ENCODE data around the gene PEX26.

Gene PEX26

DNA sequence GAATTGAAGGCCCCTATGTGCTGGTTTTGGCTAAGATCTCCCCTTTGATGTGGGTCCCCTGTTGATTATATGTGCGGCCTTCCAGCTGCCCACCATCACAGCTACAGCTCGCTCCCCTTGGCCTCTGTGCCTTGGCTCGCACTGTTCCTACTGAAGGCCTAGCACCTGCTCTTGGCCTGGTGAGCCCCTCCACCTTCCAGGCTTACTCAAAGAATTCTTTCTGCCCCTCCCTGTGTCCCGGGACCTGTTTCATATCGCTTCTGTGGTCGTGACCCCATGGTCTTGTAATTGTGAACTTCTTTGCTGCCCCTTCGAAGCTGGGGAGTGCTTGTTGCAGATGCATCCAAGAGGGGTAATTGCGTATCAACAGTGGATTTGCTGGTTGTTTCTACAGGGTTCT, 12.5 kb downstream of the PEX26 start:
- no peak for DNase-seq
- Histone ChIP-seq H3K4me3 (ENCODE audit: low read depth, low read length) (no peak overlapping the region), H3K4me1 (no peaks in the 10 kb centered on the region), H3K27me3 (no peaks in the 10 kb centered on the region), H3K9me3 (no peaks in the 10 kb centered on the region), H3K36me3 (peaks cover 28% of the 10 kb centered on the region)
- TF ChIP-seq, protein P1, sequence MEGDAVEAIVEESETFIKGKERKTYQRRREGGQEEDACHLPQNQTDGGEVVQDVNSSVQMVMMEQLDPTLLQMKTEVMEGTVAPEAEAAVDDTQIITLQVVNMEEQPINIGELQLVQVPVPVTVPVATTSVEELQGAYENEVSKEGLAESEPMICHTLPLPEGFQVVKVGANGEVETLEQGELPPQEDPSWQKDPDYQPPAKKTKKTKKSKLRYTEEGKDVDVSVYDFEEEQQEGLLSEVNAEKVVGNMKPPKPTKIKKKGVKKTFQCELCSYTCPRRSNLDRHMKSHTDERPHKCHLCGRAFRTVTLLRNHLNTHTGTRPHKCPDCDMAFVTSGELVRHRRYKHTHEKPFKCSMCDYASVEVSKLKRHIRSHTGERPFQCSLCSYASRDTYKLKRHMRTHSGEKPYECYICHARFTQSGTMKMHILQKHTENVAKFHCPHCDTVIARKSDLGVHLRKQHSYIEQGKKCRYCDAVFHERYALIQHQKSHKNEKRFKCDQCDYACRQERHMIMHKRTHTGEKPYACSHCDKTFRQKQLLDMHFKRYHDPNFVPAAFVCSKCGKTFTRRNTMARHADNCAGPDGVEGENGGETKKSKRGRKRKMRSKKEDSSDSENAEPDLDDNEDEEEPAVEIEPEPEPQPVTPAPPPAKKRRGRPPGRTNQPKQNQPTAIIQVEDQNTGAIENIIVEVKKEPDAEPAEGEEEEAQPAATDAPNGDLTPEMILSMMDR (IDR thresholded peaks at IDR 0.05; ENCODE audit: low read depth, low read length): no peak

DNA sequence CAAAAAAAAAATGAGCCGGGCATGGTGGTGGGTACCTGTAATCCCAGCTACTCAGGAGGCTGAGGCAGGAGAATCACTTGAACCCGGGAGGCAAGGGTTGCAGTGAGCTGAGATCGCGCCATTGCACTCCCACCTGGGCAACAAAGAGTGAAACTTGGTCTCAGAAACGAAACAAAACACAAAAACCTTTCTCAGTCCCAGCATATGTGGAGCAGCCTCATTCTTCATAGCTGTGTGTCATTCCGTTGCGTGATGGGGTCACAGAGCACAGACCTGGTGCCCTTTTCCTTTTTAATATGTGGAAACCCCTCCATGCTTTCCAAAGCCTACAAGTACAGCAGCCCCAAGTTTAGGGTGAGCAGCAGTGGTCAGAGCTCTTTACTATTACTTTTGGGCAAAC, 13.7 kb downstream of the PEX26 start:
- Histone ChIP-seq H3K4me3 (ENCODE audit: low read depth, low read length) (no peak overlapping the region), H3K9me3 (no peaks in the 10 kb centered on the region), H3K36me3 (peaks cover 24% of the 10 kb centered on the region), H3K27me3 (no peaks in the 10 kb centered on the region), H3K4me1 (no peaks in the 10 kb centered on the region)
- TF ChIP-seq, protein P1 (IDR thresholded peaks at IDR 0.05; ENCODE audit: low read depth, low read length): no peak
- no peak for DNase-seq

DNA sequence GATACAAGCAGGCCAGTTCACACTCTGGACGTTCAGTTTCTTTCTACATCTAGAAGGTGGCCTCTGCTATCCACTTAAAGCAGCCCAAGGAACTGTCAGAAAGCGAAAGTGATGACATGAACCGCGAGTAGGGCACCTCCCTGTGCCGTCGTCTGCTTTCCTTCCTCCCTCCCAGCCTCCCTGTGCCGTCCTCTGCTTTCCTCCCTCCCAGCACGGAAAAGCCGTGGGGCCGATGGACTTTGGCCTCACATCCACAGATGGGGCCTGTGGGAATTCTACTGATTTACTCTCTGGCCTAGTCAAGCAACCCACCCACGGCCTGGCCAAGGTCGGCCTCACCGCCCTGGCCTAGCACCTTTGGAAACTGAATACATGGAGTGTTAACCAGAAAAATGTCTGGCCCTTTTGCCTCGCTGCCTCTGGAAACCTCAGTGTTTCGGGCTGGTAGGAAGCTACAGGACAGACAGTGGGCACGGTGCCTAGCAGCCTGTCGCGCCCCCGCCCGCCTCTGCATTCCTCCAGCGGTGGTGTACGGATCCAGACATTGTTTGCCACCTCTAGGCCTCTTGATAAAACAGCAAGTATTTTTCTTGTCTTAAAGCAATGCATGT, 14.2 kb downstream of the PEX26 start:
- TF ChIP-seq, protein P1 (IDR thresholded peaks at IDR 0.05; ENCODE audit: low read depth, low read length): no peak
- no peak for DNase-seq
- no peaks in the 10 kb centered on the region for H3K9me3 ChIP-seq
- H3K4me1 ChIP-seq: no peaks in the 10 kb centered on the region
- H3K27me3 ChIP-seq: no peaks in the 10 kb centered on the region
- peaks cover 23% of the 10 kb centered on the region for H3K36me3 ChIP-seq
- H3K4me3 ChIP-seq (ENCODE audit: low read depth, low read length): no peak overlapping the region

DNA sequence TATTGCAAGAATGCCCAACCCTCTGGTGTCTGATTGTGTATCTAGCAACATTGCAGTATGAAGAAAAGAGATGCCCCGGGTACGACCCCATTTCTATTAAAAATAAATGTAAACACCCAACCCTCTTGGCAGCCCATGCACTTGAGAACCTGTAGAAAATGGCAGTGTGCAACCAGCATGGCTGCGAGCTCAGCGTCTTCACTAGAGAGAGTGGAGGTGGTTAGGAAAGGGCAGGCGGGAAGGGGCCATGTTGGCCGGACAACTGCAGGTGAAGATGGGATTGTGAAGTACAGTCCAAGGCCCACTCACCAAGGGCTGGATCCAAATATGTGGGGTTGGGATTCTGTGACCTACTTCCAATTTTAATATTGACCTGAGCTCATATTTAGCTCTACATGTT, 15.9 kb downstream of the PEX26 start:
- H3K4me1 ChIP-seq: no peaks in the 10 kb centered on the region
- no peak for DNase-seq
- no peaks in the 10 kb centered on the region for H3K9me3 ChIP-seq
- no peak overlapping the region for H3K4me3 ChIP-seq (ENCODE audit: low read depth, low read length)
- peaks cover 7% of the 10 kb centered on the region for H3K36me3 ChIP-seq
- TF ChIP-seq, protein P1 (IDR thresholded peaks at IDR 0.05; ENCODE audit: low read depth, low read length): no peak
- H3K27me3 ChIP-seq: no peaks in the 10 kb centered on the region

DNA sequence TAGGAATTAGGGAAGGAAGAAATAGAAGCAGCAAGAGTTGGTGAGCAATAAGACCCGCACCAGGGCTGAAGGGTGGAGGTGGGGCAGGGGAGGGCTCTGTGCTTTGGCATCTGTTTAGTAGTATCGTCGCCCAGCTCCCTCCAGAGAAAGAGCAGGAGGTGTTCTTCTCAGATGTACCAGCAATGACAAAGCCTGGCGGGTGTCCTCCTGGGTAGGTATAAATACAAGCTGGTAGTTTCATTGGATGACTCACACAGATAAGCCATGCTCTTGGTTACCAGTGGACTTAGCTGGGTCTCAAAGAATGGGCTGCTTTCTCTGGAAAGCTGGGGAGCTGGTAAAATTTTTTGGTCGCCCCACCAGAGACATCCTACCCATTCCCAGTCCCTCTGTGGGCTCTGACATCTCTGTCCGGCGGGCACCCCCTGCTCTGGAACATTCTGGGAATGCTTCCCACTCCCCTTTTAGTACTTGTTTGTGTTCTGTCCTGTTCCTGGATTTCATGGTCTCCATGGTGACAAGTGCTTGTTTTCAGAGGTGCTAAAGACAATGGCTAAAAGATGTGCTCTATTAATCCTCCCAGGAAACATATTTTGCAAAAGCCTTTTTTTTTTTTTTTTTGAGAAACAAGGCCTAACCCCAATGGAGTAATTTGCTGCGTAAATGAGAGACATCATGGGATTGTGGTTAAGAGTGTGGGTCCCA, 17.5 kb downstream of the PEX26 start:
- H3K4me3 ChIP-seq (ENCODE audit: low read depth, low read length): no peak overlapping the region
- no peaks in the 10 kb centered on the region for H3K4me1 ChIP-seq
- peaks cover 2% of the 10 kb centered on the region for H3K36me3 ChIP-seq
- H3K9me3 ChIP-seq: no peaks in the 10 kb centered on the region
- TF ChIP-seq, protein P1 (IDR thresholded peaks at IDR 0.05; ENCODE audit: low read depth, low read length): no peak
- no peaks in the 10 kb centered on the region for H3K27me3 ChIP-seq
- DNase-seq: no peak

DNA sequence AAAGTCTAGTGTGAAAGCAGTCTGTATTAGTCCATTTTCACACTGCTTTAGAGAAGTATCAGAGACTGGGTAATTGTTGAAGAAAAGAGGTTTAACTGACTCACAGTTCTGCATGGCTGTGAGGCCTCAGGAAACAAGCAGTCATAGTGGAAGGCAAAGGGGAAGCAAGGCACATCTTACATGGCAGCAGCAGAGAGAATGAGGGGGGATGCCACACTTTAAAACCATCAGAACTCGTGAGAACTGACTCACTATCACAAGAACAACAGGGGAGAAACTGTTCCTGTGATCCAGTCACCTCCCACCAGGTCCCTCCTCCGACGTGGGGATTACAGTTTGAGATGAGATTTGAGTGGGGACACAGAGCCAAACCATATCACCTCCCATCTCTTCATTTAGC, 19.0 kb downstream of the PEX26 start:
- H3K4me1 ChIP-seq: no peaks in the 10 kb centered on the region
- H3K9me3 ChIP-seq: no peaks in the 10 kb centered on the region
- H3K36me3 ChIP-seq: no peaks in the 10 kb centered on the region
- no peaks in the 10 kb centered on the region for H3K27me3 ChIP-seq
- no peak overlapping the region for H3K4me3 ChIP-seq (ENCODE audit: low read depth, low read length)
- TF ChIP-seq, protein P1 (IDR thresholded peaks at IDR 0.05; ENCODE audit: low read depth, low read length): no peak
- no peak for DNase-seq

All from BE2C (cell line).